Right lobe of liver (tissue), 6 donors: ENCODE data around the gene ACAD10. TPM values are rescaled to one million over a fixed set of nuclear protein-coding genes. Genes with fewer than 3 reads are reported as not detected.
A peak's percentile ranks its signal among the peaks of the same experiment; 100 is the strongest.
"Not testable (repeated sequence)": the region's sequence is repeated elsewhere in the genome, so short reads cannot be mapped to it uniquely, and the experiment has no call there.

Experiments
- ATAC-seq, 4 donors: fragments of 200-7000 bp; cut with Tn5 transposase; one replicate each; pipeline ENCODE4 v1.9.1; 2020; ENCODE audit warnings: mild to moderate bottlenecking in 4 of 4, moderate library complexity in 4 of 4
- DNase-seq, 3 donors: peaks; one replicate each; pipeline ENCODE4 v3.0.0-alpha.2; 2020
- H3K27ac ChIP-seq, 3 donors: fragments of 200-600 bp; one replicate each; pipeline ENCODE4 v1.8.0; 2022
- H3K27me3 ChIP-seq, 2 donors: fragments of 200-600 bp; one replicate each; pipeline ENCODE4 v1.8.0; 2022
- H3K36me3 ChIP-seq, 4 donors: fragments of 200-600 bp; sonication (generic) in 1 of 4; one replicate each; pipeline versions ENCODE4 v1.5.1 to v1.8.0; 2017 to 2022; ENCODE audit warnings: control low read depth in 1 of 4
- H3K4me1 ChIP-seq, 4 donors: fragments of 200-600 bp; sonication (generic) in 1 of 4; one replicate each; pipeline versions ENCODE4 v1.5.1 to v1.8.0; 2017 to 2022; ENCODE audit warnings: control low read depth in 1 of 4
- H3K4me3 ChIP-seq, 3 donors: fragments of 200-600 bp; one replicate each; pipeline ENCODE4 v1.8.0; 2022
- H3K9me3 ChIP-seq, 4 donors: fragments of 200-600 bp; sonication (generic) in 1 of 4; one replicate each; pipeline versions ENCODE4 v1.5.1 to v1.8.0; 2017 to 2022; ENCODE audit warnings: control low read depth in 1 of 4
- POLR2A ChIP-seq: fragments of 450-650 bp; IDR thresholded peaks from one replicate; pipeline ENCODE4 v1.6.1; 2017; ENCODE audit warnings: antibody characterized with exemption, mild to moderate bottlenecking
- WGBS: methylation state at CpG from one replicate; pipeline ENCODE4 v1.1.6; 2018; ENCODE audit warnings: low coverage, low lambda C conversion rate; ENCODE audit not compliant: insufficient coverage; ENCODE audit errors: missing lambda C conversion rate; 5-methylcytosine and 5-hydroxymethylcytosine counted together
- intact Hi-C, 2 donors: fragments of 100-400 bp; cut with DNase I; formaldehyde crosslinking; loops; one replicate each; pipeline versions ENCODE4 v1.11.2 to v1.14.1; 2022
- total RNA-seq, 6 experiments: library from RNA; depleted of rRNA in 2 of 6; stranded (reverse); fragments of >200 nt in 2 of 6; fragmentation: NEBNext Ultra II Directional in 3 of 6; extraction: Animal tissue kit (Norgen Biotek cat#: 25700) in 3 of 6; gene quantifications; one replicate each; pipeline versions ENCODE4 v1.1.0 to v1.2.4, GENCODE V29; 2016 to 2023
- TF ChIP-seq, protein P1 (sequence below), 4 donors: fragments of 200-600 bp in 3 of 4; fragments of 450-650 bp in 1 of 4; IDR thresholded peaks; one replicate each; pipeline versions ENCODE4 v1.5.1 to v1.8.0; 2016 to 2022; ENCODE audit warnings: antibody characterized with exemption in 4 of 4, mild to moderate bottlenecking in 2 of 4
- donor health status: DM: no; HTN: yes; CAD: no.
- donor health status: DM: no; HTN: no; CAD: no.
- donor health status: DM: no; HTN: no; CAD: no.
- donor health status: DM: no; HTN: yes; CAD: no.
- donor health status: DM: no; HTN: yes; CAD: no.

The ACAD10 gene
- total RNA-seq, 6 experiments from 2014 or later, result 24.7 to 41.7 (median 26.8) TPM

DNA sequence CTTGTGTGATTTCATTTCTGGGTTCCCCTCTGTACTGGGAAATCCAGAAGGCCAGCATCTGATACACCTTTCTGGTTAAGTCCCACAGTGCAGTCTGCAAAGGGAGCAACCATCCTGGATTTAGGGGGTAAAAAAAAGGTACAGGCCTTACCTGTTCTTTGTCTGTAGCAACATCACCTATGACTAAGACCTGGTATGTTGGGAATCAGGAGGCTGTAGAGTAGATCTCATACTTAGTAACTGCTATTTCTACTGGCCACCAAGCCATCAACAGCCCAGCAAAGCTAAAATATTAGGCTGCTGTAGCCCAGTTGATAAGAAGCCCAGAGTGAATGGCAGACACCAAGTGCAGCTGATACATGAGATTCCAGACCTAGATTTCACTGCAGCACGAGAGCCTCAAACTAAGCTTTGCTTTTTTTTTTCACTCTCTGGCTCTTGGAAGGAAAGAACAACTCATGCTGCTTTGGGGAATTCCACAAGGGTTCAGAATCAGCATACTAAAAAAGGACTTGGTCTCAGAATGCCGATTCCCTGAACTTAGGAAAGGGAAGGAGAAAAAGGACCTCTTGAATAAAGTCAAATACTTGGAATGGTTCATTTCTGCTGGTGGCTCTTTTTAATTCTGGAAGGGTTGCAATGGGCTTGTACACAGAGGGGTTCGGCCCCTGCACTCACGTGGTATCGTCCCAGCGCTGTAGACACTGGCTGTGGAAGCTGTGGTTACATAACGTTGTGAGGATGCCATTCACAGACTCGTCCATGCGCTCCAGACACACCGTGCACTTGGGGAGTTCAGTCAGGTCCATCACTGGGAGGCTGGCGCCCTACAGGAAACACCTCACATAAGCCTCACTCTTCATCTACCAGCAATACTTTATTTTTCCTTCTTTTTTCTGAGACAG, 20.6 kb upstream of the ACAD10 start:
- TF ChIP-seq POLR2A, result no peak
- TF ChIP-seq, protein P1, sequence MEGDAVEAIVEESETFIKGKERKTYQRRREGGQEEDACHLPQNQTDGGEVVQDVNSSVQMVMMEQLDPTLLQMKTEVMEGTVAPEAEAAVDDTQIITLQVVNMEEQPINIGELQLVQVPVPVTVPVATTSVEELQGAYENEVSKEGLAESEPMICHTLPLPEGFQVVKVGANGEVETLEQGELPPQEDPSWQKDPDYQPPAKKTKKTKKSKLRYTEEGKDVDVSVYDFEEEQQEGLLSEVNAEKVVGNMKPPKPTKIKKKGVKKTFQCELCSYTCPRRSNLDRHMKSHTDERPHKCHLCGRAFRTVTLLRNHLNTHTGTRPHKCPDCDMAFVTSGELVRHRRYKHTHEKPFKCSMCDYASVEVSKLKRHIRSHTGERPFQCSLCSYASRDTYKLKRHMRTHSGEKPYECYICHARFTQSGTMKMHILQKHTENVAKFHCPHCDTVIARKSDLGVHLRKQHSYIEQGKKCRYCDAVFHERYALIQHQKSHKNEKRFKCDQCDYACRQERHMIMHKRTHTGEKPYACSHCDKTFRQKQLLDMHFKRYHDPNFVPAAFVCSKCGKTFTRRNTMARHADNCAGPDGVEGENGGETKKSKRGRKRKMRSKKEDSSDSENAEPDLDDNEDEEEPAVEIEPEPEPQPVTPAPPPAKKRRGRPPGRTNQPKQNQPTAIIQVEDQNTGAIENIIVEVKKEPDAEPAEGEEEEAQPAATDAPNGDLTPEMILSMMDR (IDR thresholded peaks at IDR 0.05), result no peak
- Histone ChIP-seq H3K27ac (no peak overlapping the region), H3K27me3 (no peaks in the 10 kb centered on the region), H3K4me3 (no peak overlapping the region), H3K36me3 (peaks cover 0 to 56% (median 12%) of the 10 kb centered on the region in 4 donors), H3K9me3 (no peaks in the 10 kb centered on the region), H3K4me1 (peaks cover 0 to 7% (median 2%) of the 10 kb centered on the region in 4 donors)
- intact Hi-C loops, result no loop called here
- DNase-seq (no peak), ATAC-seq (no peak)
- 93% methylated on average over 5 of the region's 11 CpGs for whole genome bisulfite sequencing

DNA sequence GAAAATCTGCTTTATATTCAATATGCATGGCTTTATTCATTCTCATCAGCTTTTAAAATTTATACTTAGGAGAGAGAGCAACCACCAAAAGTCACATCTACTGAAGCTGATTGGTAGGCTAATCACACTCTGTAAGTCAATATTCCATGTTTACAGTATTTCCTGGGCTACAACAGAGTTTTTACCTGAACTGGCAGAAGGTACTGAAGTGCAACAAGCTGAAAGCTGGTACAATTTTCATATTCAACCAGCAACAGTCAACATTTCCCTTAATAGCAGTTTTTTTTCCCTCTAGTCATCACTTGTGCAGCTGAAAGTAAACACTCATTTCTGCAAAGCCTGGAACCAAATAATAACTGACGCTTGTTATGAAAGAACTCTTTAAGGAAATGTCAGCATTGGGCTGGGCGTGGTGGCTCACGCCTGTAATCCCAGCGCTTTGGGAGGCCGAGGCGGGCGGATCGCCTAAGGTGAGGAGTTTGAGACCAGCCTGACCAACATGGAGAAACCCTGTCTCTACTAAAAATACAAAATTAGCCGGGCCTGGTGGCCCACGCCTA, 13.0 kb upstream of the ACAD10 start:
- intact Hi-C loops, result no loop called here
- WGBS, result 91% methylated on average over 8 of the region's 10 CpGs
- no peak overlapping the region for H3K27ac ChIP-seq

DNA sequence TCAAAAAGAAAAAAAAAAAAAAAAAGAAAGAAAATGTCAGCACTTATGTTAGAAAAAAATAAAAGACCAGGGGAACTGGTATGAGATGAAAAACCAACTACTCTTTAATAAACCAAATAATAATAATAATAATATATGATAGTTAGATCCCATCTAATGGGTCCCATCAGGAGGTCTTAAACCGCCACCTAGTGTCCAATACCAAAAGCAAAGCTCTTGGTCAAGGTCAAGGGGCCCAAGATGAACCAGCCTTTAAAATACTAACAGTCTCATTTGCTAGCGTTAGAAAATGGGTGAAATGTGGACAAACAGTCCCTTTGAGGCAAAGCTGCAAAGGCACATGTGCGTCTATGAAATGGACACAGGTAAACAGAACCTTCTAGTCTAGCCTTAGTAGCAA, 12.3 kb upstream of the ACAD10 start:
- TF ChIP-seq, protein P1 (IDR thresholded peaks at IDR 0.05), result peak; percentile 33 to 62 (median 50)
- no peak for TF ChIP-seq POLR2A
- no peak for DNase-seq
- intact Hi-C loops, result no loop called here
- WGBS, result 57% methylated on average over 3 of the region's 3 CpGs
- peaks cover 0 to 78% (median 15%) of the 10 kb centered on the region in 4 donors for H3K36me3 ChIP-seq
- no peak overlapping the region for H3K27ac ChIP-seq
- no peaks in the 10 kb centered on the region for H3K9me3 ChIP-seq
- peak; percentile 51 to 62 (median 61) for ATAC-seq
- H3K4me3 ChIP-seq, result no peak overlapping the region
- H3K27me3 ChIP-seq, result no peaks in the 10 kb centered on the region
- H3K4me1 ChIP-seq, result no peaks in the 10 kb centered on the region

More for the DNA sequence above, 13.0 kb upstream of the ACAD10 start:
- no peaks in the 10 kb centered on the region for H3K4me1 ChIP-seq
- ATAC-seq (no peak), DNase-seq (no peak)
- no peak overlapping the region for H3K4me3 ChIP-seq
- peaks cover 0 to 73% (median 15%) of the 10 kb centered on the region in 4 donors for H3K36me3 ChIP-seq
- no peaks in the 10 kb centered on the region for H3K9me3 ChIP-seq
- H3K27me3 ChIP-seq, result no peaks in the 10 kb centered on the region
- TF ChIP-seq, protein P1 (IDR thresholded peaks at IDR 0.05), result no peak
- no peak for TF ChIP-seq POLR2A

DNA sequence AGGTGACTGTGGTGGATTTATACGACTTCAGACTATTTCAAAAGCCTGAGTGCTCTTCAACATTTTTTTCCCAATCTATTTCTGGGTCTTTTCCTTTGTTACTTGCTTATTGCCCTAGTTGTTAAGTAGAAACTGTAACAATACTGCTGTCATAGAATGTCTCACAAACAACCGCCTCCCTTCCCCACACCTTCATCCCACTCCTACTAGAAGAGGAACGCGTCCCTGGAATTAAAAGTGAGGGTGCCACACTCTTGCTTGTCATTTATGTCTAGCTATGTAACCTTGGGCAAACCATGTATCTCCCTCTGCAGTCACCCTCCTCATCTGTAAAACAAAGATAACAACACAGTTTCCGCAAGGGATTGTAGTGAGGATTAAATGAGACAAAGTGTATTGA, 8.7 kb upstream of the ACAD10 start:
- Histone ChIP-seq H3K27ac (no peak overlapping the region), H3K36me3 (peaks cover 0 to 83% (median 15%) of the 10 kb centered on the region in 4 donors), H3K9me3 (no peaks in the 10 kb centered on the region), H3K4me3 (no peak overlapping the region), H3K4me1 (no peaks in the 10 kb centered on the region), H3K27me3 (no peaks in the 10 kb centered on the region)
- no peak for TF ChIP-seq POLR2A
- TF ChIP-seq, protein P1 (IDR thresholded peaks at IDR 0.05), result no peak
- ATAC-seq (no peak), DNase-seq (no peak)
- intact Hi-C loops, result no loop called here
- 96% methylated on average over 5 of the region's 5 CpGs for WGBS

DNA sequence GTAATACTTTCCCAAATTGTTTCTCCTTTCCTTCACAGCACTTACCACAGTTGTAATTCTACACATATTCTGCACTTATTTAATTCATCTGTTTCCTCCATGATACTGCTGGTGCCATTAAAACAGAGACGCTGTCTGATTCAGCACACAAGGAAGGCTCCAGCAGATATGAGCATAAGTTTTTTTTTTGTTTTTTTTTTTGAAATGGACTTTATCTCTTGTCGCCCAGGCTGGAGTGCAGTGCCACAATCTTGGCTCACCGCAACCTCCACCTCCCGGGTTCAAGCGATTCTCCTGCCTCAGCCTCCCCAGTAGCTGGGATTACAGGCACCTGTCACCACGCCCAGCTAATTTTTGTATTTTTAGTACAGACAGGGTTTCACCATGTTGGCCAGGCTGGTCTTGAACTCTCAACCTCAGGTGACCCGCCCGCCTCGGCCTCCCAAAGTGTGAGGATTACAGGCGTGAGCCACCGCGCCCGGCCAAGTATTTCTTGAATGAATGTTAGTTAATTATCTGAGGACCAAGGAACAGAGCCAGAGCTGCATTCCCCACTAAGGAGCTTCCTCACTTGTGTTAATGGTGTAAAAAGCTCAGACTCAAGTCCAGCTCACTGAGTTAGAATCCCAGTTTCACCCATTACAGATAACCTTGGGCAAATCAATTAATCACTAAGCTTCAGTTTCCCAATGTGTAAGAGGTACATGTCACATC, 1.2 kb upstream of the ACAD10 start:
- ATAC-seq, H3K27me3 ChIP-seq, intact Hi-C loops, H3K9me3 ChIP-seq: not testable (repeated sequence)
- H3K4me1 ChIP-seq, result peaks cover 0 to 20% (median 6%) of the 10 kb centered on the region in 4 donors
- peak overlapping the region in 1 of 3 donors; percentile 82 for H3K27ac ChIP-seq
- H3K36me3 ChIP-seq, result peaks cover 0 to 32% (median 8%) of the 10 kb centered on the region in 4 donors
- 59% methylated on average over 13 of the region's 13 CpGs for WGBS
- peak in 1 of 3 donors; percentile 22 for DNase-seq
- H3K4me3 ChIP-seq, result peak overlapping the region; percentile 87 to 95 (median 92)
